Stimulated activated CD8-positive, alpha-beta memory T cell treated with anti-CD3 and anti-CD28 coated beads, Interleukin-2, amount 100 ng/mL, for 48 hours (primary cell): Measurements from ENCODE around the gene KIAA1328.

Source experiments
- DNase-seq, 2 donors: peaks; one replicate each; pipeline ENCODE4 v3.0.0-alpha.2; 2020; ENCODE audit warnings: low read depth in 2 of 2

Gene KIAA1328

GRCh38 chr18:37218022-37218590, 389.2 kb downstream of the KIAA1328 start:
- no peak for DNase-seq

GRCh38 chr18:37219257-37219656, 390.3 kb downstream of the KIAA1328 start:
- no peak for DNase-seq

GRCh38 chr18:37222354-37222998, 393.5 kb downstream of the KIAA1328 start:
- no peak for DNase-seq

DNA sequence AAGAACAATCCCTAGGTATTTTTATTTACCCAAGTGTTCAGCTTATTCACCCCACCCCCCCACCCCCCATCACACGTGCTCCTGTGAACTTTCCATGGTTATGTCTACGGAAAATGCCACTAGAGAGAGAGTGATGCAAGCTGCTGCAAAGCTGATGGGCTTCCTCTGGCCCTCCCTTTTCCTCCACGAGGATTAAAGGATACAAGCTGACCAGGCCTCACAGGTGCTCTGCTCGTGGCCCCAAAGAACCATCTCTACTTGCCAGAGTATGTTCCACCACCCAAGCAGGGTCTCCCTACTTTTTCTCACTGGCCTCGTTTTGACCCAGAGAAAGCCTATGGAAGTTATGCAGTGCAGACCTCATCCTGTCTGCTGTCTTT, 394.1 kb downstream of the KIAA1328 start:
- DNase-seq, result no peak

DNA sequence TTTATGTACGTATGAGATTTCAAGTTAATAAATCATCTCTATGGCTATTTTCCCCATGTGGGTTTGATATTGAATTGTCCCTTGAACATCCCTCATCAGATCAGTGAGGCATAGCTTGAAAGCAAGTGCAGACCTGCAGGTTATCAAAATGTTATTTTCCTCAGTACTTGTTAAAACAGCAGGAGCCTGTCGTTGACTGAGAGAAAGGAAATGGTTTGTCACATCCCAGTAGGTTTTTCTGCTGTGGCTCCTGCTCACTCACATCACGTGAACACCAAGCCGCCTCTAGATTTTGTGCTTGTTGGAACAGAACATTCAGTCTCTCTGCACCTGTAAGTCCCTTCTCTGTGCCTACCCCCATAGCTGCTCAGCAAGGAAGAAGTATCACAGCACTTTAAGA, 396.4 kb downstream of the KIAA1328 start:
- no peak for DNase-seq

DNA sequence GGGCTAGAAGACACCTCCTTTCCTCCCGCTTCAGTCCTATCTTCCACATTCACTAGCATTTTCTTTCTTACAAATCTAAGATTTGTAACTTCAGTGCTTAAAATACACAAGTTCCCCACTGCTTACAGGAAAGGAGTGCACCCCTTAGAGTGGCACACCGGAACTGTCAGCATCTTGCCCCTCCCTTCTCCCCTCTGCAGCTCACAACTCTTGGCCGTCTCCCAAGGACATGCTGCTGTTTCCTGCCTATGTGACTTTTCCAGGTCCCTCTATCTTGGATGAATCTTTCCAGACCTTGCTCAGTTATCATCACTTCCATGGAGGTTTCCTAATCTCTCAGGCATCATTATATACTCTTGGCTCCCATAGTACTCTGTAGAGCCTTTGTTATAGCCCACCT, 401.8 kb downstream of the KIAA1328 start:
- DNase-seq, result no peak

GRCh38 chr18:37231251-37231650, 402.3 kb downstream of the KIAA1328 start:
- no peak for DNase-seq

DNA sequence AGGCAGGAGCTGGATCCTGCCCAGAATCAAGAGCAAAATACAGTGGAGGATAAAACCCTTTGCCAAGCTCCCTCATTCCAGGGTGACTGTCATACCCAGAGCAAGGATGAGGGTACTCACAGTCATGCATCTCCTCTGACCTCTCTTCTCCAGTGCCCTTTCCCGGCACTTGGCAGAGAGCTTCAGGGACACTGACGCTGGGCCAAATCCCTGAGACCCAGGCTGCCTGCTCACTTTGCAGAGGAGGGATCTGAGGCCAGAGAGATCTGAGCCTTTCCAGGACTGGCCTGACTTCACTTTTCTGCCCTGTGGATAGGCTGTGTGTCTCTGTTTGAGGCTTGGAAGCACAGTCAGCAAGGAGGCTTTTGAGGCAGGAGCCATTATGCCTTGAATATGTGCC, 406.7 kb downstream of the KIAA1328 start:
- DNase-seq, result no peak

- no peak for DNase-seq
Observed at GRCh38 chr18:37238282-37239108, 409.6 kb downstream of the KIAA1328 start.

GRCh38 chr18:37242091-37242490, 413.2 kb downstream of the KIAA1328 start:
- no peak for DNase-seq

DNA sequence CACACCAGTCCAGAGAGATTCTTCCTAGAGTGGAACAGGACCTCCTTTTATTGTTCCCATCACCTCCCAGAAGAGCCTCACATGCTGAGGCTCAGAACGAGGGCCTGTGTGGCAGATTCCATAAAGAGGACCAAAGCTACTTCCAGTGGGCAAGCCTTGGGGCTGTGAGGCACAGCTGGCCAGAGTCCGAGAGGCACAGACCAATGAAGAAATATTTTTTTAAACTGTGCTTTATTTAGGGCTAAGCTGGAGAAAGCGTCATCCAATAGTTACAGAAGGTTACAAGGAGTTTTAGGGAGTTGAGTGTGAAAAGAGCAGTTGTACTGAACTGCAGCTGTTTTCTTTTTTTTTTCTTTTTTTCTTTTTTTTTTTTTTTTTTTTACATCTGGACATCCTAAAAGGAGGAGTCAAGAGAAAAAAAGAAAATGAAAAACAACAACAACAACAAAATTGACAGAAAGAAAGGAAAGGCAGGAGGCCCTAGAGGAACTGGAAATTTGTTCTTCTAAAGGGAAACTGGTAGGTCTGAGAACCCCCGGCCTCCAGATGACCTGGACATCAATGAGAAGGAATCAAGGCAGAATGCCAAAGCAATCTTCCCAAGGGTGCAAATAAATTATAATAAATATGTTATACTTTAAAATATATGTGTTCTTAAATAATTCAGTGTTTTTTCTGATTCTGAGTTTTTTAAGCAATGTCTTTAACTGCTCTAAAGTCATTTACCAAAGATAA, 414.1 kb downstream of the KIAA1328 start:
- DNase-seq, result no peak

GRCh38 chr18:37243741-37244140, 414.8 kb downstream of the KIAA1328 start:
- DNase-seq, result no peak

- DNase-seq, result no peak
Observed at GRCh38 chr18:37244618-37245017, 415.7 kb downstream of the KIAA1328 start.

GRCh38 chr18:37246779-37247340, 417.9 kb downstream of the KIAA1328 start:
- no peak for DNase-seq

DNA sequence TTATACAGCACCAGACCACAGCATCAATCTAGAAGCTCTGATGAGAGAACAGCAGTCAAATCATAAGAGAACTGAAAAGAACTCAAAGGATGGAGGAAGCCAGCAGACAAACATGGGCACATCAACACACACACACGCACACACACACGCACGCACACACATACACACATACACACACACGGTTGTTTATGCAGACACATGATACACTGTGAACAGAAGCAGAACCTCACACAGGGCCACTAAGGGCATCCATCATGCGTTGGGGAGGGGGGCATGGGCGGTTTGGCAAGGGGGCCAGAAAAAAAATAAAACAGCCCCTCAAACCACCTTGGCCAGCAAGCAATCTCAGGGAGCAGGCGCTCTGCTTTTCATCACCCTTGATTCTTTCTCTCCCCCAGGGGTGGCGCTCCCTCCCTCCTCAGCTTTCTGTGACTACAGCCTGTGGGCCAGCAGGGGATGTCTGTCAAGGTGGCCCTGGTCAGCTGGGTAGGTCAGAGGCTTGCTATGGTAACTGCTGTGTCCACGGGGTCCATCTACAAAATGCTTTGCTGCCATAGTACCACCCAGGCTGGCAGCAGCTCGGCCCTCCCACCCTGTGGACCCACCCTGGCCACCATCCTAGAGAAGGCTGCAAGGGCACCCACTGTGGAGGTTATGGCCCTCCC, 418.7 kb downstream of the KIAA1328 start:
- no peak for DNase-seq

DNA sequence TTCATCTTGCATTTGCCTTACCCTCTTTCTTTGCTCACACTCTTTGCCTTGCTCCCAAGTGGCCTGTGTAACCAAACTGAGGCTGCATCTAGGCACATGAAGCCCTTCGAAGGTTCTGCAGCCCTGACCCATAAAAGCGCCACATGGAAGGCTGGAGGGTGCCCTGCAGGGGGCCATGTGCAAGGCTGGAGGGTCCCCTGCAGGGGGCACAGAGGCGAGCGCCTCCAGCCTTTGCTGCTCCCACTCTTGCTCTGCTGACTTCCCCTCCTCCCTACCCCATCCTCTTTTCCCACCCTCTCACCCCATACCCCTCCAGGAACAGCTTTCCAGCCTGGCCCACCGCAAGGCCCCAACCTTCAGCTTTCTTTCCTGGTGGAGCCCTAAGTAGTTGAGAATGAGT, 419.4 kb downstream of the KIAA1328 start:
- no peak for DNase-seq

DNA sequence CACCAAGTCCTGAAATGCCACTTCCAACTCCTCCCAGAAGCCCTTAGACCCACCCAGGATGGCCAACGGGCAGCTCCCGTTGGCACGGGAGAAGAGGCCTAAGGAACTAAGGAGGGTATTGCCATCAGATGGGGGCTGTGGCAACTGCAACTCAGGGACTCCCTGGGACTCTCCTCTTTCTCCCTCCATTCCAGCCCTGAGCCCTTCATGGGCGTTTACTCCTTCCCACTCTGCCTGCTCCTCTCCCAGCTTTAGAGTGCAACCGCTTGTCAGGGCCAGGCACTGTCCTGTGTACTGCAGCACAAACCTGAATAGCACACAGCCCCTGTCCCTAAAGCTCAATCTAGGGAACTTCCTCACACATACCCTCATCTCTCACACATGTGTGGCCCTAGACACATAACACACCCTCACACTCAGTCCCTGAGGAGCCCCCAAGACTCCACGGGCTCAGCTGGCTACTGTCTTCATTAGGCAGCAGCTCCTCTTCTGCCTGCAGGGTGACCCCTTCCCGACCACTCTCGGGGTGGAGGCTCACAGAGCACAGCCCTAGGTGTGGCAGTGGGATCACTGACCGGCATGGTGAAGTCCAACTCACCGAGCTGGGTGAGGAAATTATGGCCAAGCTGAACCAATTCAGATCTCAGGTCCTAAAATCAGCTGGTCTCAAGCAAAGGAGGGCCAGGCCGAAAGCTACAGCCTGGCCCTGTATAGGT, 420.4 kb downstream of the KIAA1328 start:
- DNase-seq, result no peak

DNA sequence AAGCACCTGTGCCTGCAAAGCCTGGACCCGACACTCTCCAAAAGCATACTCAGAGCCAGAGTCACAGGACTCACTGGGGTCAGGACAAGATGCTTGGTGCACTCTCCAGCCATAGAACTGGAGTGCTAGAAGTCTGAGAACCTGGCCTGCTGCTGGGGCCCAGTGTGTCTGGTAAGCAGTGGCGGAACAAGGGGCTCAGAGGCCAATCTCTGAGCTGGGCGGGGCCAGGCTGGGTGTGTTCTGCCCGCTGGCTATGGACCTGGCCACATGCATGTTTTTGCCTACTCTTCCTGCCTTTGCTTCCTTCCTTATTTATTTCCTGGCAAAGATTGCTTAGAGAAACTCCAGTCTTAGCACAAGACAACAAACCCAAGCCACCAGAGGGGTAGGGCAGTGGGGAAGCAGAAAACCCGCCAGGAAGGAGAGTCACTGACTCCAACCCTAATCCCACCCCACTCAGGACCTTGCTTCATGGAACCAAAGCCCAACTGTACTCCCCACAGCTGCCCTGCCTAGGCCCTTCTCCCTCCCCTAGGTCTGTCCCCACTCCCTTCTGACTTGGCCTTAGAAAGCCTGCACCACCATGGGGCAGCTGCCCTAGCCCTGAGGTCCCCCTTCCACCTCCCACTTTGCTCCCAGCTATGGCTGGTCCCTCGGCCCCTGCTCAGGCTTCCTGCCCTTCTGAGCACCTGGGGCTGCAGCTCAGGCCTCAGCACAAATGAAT, 421.1 kb downstream of the KIAA1328 start:
- no peak for DNase-seq

DNA sequence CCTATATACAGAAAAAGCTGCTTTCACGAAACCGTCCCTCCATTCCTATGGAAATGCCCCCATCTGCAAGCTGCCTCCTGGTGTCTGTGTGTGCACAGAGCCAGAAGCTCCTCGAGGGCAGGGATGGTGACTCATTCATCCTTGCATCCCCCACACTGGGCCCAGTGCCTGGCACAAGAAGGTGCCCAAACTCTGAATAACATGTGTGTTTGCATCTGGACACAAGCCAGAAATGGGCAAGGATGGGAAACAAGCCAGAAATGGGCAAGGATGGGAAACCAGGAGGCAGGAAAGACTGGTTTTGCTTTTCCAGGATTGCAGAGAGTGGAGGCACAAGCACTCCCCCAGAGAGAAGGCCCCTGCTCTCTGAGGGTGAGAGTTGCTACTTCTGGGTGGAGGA, 422.8 kb downstream of the KIAA1328 start:
- no peak for DNase-seq

DNA sequence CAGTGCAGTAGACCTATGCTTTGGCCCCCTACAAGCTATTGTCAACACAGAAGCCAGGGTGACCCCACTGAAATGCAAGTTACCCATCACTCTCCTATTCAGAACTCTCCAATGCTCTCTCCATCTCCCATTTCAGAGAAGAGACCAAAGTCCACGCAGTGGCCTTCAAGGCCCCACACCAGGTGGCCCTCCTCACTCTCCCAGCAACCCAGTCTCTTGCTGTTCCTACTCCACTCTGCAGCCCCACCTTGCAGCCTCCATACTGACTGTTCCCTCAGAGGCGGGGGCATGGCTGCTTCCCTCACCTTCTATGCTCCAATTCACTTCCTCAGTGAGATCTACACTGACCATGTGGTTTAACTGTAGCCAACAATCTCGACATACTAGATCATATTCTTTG, 423.4 kb downstream of the KIAA1328 start:
- no peak for DNase-seq
